Glutamatergic neuron (in vitro differentiated cells): ENCODE data around the gene PTCD3. TPM values are rescaled to one million over a fixed set of nuclear protein-coding genes. Genes with fewer than 3 reads are reported as not detected.

Source experiments
- DNase-seq: peaks from one replicate; pipeline ENCODE4 v3.0.0; 2022
- H3K27ac Mint-ChIP-seq: one replicate; pipeline ENCODE4 v1.8.0; 2020; ENCODE audit warnings: mild to moderate bottlenecking, mixed read lengths, inconsistent platforms; ENCODE audit not compliant: unreplicated experiment
- H3K27me3 Mint-ChIP-seq: one replicate; pipeline ENCODE4 v1.8.0; 2020; ENCODE audit warnings: mild to moderate bottlenecking, moderate library complexity, mixed read lengths, inconsistent platforms; ENCODE audit not compliant: unreplicated experiment
- H3K36me3 Mint-ChIP-seq: one replicate; pipeline ENCODE4 v1.8.0; 2020; ENCODE audit warnings: mild to moderate bottlenecking, mixed read lengths, inconsistent platforms; ENCODE audit not compliant: unreplicated experiment
- H3K4me1 Mint-ChIP-seq: one replicate; pipeline ENCODE4 v1.8.0; 2020; ENCODE audit warnings: mild to moderate bottlenecking, low read depth, mixed read lengths, inconsistent platforms; ENCODE audit not compliant: unreplicated experiment
- H3K4me3 Mint-ChIP-seq: one replicate; pipeline ENCODE4 v1.8.0; 2020; ENCODE audit warnings: mild to moderate bottlenecking, mixed read lengths, inconsistent platforms; ENCODE audit not compliant: unreplicated experiment
- H3K9me3 Mint-ChIP-seq: one replicate; pipeline ENCODE4 v1.8.0; 2020; ENCODE audit warnings: mild to moderate bottlenecking, moderate library complexity, mixed read lengths, inconsistent platforms; ENCODE audit not compliant: unreplicated experiment
- CTCF ChIP-seq: fragments of 200-600 bp; sonication (generic); IDR thresholded peaks from one replicate; pipeline ENCODE4 v1.5.0; 2021; ENCODE audit not compliant: partially characterized antibody, unreplicated experiment
- total RNA-seq: library from RNA; stranded (reverse); fragmentation: NEBNext Ultra II Directional; extraction: Animal tissue kit (Norgen Biotek cat#: 25700); gene quantifications from one replicate; pipeline ENCODE4 v1.2.1, GENCODE V29; 2021; ENCODE audit not compliant: unreplicated experiment

PTCD3 gene
- total RNA-seq, 1 donor from 2014 or later, result 104 TPM

- DNase-seq, result no peak
- Mint-ChIP-seq H3K27ac (no peak overlapping the region), H3K4me1 (peaks cover 4% of the 10 kb centered on the region), H3K36me3 (peaks cover 14% of the 10 kb centered on the region), H3K4me3 (no peak overlapping the region), H3K9me3 (peaks cover 2% of the 10 kb centered on the region), H3K27me3 (no peaks in the 10 kb centered on the region)
- TF ChIP-seq CTCF, result no peak
Measured at GRCh38 chr2:86074256-86074655, 31.8 kb upstream of the PTCD3 start.

GRCh38 chr2:86074811-86075210, 31.2 kb upstream of the PTCD3 start:
- Mint-ChIP-seq H3K36me3 (peaks cover 14% of the 10 kb centered on the region), H3K27ac (no peak overlapping the region), H3K27me3 (no peaks in the 10 kb centered on the region), H3K9me3 (peaks cover 2% of the 10 kb centered on the region), H3K4me1 (peaks cover 6% of the 10 kb centered on the region), H3K4me3 (no peak overlapping the region)
- DNase-seq, result no peak
- TF ChIP-seq CTCF, result no peak

- Mint-ChIP-seq H3K9me3 (peaks cover 2% of the 10 kb centered on the region), H3K27me3 (no peaks in the 10 kb centered on the region), H3K27ac (no peak overlapping the region), H3K4me1 (peaks cover 6% of the 10 kb centered on the region), H3K36me3 (peaks cover 5% of the 10 kb centered on the region), H3K4me3 (no peak overlapping the region)
- no peak for TF ChIP-seq CTCF
- DNase-seq, result no peak
Measured at GRCh38 chr2:86075886-86076285, 30.1 kb upstream of the PTCD3 start.

GRCh38 chr2:86078774-86079545, 27.1 kb upstream of the PTCD3 start:
- TF ChIP-seq CTCF, result no peak
- peak overlapping the region; percentile 68 for H3K27ac Mint-ChIP-seq
- peaks cover 6% of the 10 kb centered on the region for H3K4me1 Mint-ChIP-seq
- H3K4me3 Mint-ChIP-seq, result no peak overlapping the region
- H3K27me3 Mint-ChIP-seq, result no peaks in the 10 kb centered on the region
- DNase-seq, result peak; percentile 45
- H3K36me3 Mint-ChIP-seq, result no peaks in the 10 kb centered on the region
- H3K9me3 Mint-ChIP-seq, result peaks cover 2% of the 10 kb centered on the region
